T-cell (primary cell): ENCODE measurements around the gene TMEM170A. TPM values are rescaled to one million over a fixed set of nuclear protein-coding genes. Genes with fewer than 3 reads are reported as not detected.
A peak's percentile ranks its signal among the peaks of the same experiment; 100 is the strongest.
"Not testable (repeated sequence)": the region's sequence is repeated elsewhere in the genome, so short reads cannot be mapped to it uniquely, and the experiment has no call there.

Source experiments
- ATAC-seq, 4 experiments: fragments of 200-7000 bp in 3 of 4; fragments of 150-1000 bp in 1 of 4; cut with Tn5 transposase; replicated peaks in 1 of 4; 1 replicate in 3 of 4; 2 replicates in 1 of 4; pipeline ENCODE4 v1.10.0; 2021; ENCODE audit warnings: moderate library complexity in 3 of 4, mild to moderate bottlenecking in 2 of 4, moderate number of reproducible peaks in 1 of 4
- CTCF ChIA-PET, 2 donors: fragments of 300-600 bp; sonication (Branson Sonifier 250); formaldehyde crosslinking; loops; one replicate each; lab custom pipeline; 2022; ENCODE audit warnings: antibody characterized with exemption in 2 of 2; lab: Charles Lee
- POLR2A ChIA-PET, 2 donors: fragments of 300-600 bp; sonication (Branson Sonifier 250); formaldehyde crosslinking; loops; one replicate each; lab custom pipeline; 2022; ENCODE audit warnings: antibody characterized with exemption in 2 of 2; lab: Charles Lee
- DNase-seq, 35 experiments: peaks; one replicate each; pipeline versions ENCODE4 v3.0.0 to v3.0.0-alpha.2; 2013 to 2023
- H3K27ac ChIP-seq: one replicate; pipeline ENCODE4 v1.5.1; 2013; ENCODE audit warnings: low read length
- H3K27me3 ChIP-seq, 2 experiments: replicated peaks in 1 of 2; 1 replicate in 1 of 2; 2 replicates in 1 of 2; pipeline versions ENCODE4 v1.6.1 to v1.7.0; 2013; ENCODE audit warnings: low read length in 1 of 2, mixed read lengths in 1 of 2; ENCODE audit not compliant: control insufficient read depth in 2 of 2, insufficient read depth in 2 of 2; ENCODE audit errors: extremely low read depth in 1 of 2
- H3K36me3 ChIP-seq, 2 donors: 1 replicate in 1 of 2; 2 replicates in 1 of 2; pipeline versions ENCODE4 v1.6.1 to v1.7.0; 2013; ENCODE audit warnings: low read length in 1 of 2; ENCODE audit not compliant: control insufficient read depth in 2 of 2, insufficient read depth in 1 of 2; ENCODE audit errors: extremely low read depth in 1 of 2
- H3K4me1 ChIP-seq, 2 experiments: 1 replicate in 1 of 2; 2 replicates in 1 of 2; pipeline versions ENCODE4 v1.6.1 to v1.7.0; 2013; ENCODE audit warnings: low read length in 2 of 2, mixed read lengths in 1 of 2; ENCODE audit not compliant: insufficient read depth in 2 of 2, control insufficient read depth in 1 of 2; ENCODE audit errors: extremely low read depth in 1 of 2
- H3K4me3 ChIP-seq, 2 donors: 1 replicate in 1 of 2; 2 replicates in 1 of 2; pipeline versions ENCODE4 v1.5.1 to v1.7.0; 2013; ENCODE audit warnings: mild to moderate bottlenecking in 2 of 2, low read length in 1 of 2, moderate library complexity in 1 of 2; ENCODE audit not compliant: control insufficient read depth in 1 of 2; ENCODE audit errors: extremely low read depth in 1 of 2
- H3K9me3 ChIP-seq: 2 replicates; pipeline ENCODE4 v1.7.0; 2013
- H3K27ac Mint-ChIP-seq, 2 donors: one replicate each; pipeline ENCODE4 v1.8.0; 2020 to 2021; ENCODE audit warnings: mild to moderate bottlenecking in 2 of 2, mixed read lengths in 2 of 2
- H3K27me3 Mint-ChIP-seq, 2 donors: one replicate each; pipeline ENCODE4 v1.8.0; 2021 to 2022; ENCODE audit warnings: mixed read lengths in 2 of 2
- H3K36me3 Mint-ChIP-seq: one replicate; pipeline ENCODE4 v1.8.0; 2021; ENCODE audit warnings: mixed read lengths
- H3K4me1 Mint-ChIP-seq, 3 donors: one replicate each; pipeline ENCODE4 v1.8.0; 2020 to 2022; ENCODE audit warnings: mixed read lengths in 3 of 3, mild to moderate bottlenecking in 1 of 3
- H3K4me3 Mint-ChIP-seq, 3 donors: one replicate each; pipeline ENCODE4 v1.8.0; 2020 to 2022; ENCODE audit warnings: mild to moderate bottlenecking in 3 of 3, mixed read lengths in 3 of 3, moderate library complexity in 3 of 3
- H3K9me3 Mint-ChIP-seq, 3 donors: one replicate each; pipeline ENCODE4 v1.8.0; 2020 to 2022; ENCODE audit warnings: mixed read lengths in 3 of 3
- WGBS: methylation state at CpG from one replicate; pipeline ENCODE4 v1.1.5; 2013; ENCODE audit warnings: missing lambda C conversion rate; ENCODE audit not compliant: insufficient coverage; 5-methylcytosine and 5-hydroxymethylcytosine counted together
- total RNA-seq, 35 experiments: library from RNA in 6 of 35; stranded (reverse) in 6 of 35; fragments of 120-200 nt in 1 of 35; gene quantifications; one replicate each; pipeline versions ENCODE4 v1.2.1 to v1.2.4 and lab custom pipeline; 2013 to 2026

TMEM170A gene
- total RNA-seq, 5 donors from 2014 or later (not counting 1 experiment from before 2014, with no cell fraction given), result 37.7 to 45.8 (median 41.9) TPM

GRCh38 chr16:75458029-75458428 is 6.5 kb downstream of the TMEM170A start:
- WGBS, result no CpG with 5 or more reads among the region's 4 CpGs
- POLR2A ChIA-PET, result interaction anchor here in 1 of 2 donors (0.5 kb wide), 1 partner anchor 17 kb away, joined by 4 read pairs; no protein-coding TSS in a partner anchor
- H3K27me3 ChIP-seq, result no peaks in the 10 kb centered on the region
- Mint-ChIP-seq H3K4me3 (no peak overlapping the region), H3K36me3 (peaks cover 8% of the 10 kb centered on the region), H3K27ac (no peak overlapping the region), H3K4me1 (peaks cover 89 to 91% (median 91%) of the 10 kb centered on the region in 3 donors), H3K27me3 (no peaks in the 10 kb centered on the region), H3K9me3 (no peaks in the 10 kb centered on the region)
- DNase-seq (no peak), ATAC-seq (no peak)
- CTCF ChIA-PET, result interaction anchor here (0.6 to 0.9 kb wide), 4 partner anchors 24 to 121 kb away, joined by 3 to 4 read pairs (median 4); no protein-coding TSS in a partner anchor
- no peaks in the 10 kb centered on the region for H3K9me3 ChIP-seq
- no peak overlapping the region for H3K27ac ChIP-seq
- H3K4me1 ChIP-seq, result peaks cover 7 to 35% of the 10 kb centered on the region in 2 experiments
- no peaks in the 10 kb centered on the region for H3K36me3 ChIP-seq
- H3K4me3 ChIP-seq, result no peak overlapping the region

- Histone ChIP-seq H3K36me3 (no peaks in the 10 kb centered on the region), H3K9me3 (no peaks in the 10 kb centered on the region), H3K27ac (no peak overlapping the region), H3K4me3 (no peak overlapping the region), H3K4me1 (peaks cover 3 to 35% of the 10 kb centered on the region in 2 experiments), H3K27me3 (no peaks in the 10 kb centered on the region)
- 100% methylated on average over 2 of the region's 5 CpGs for WGBS
- H3K27me3 Mint-ChIP-seq, result no peaks in the 10 kb centered on the region
- H3K4me3 Mint-ChIP-seq, result no peak overlapping the region
- ChIA-PET CTCF (interaction anchor here (0.5 to 0.9 kb wide), 5 partner anchors 24 to 121 kb away, joined by 3 to 4 read pairs (median 3); no protein-coding TSS in a partner anchor), POLR2A (interaction anchor here in 1 of 2 donors (0.5 kb wide), 1 partner anchor 11 kb away, joined by 3 read pairs; no protein-coding TSS in a partner anchor)
- ATAC-seq (no peak), DNase-seq (no peak)
- no peak overlapping the region for H3K27ac Mint-ChIP-seq
- peaks cover 89 to 90% (median 89%) of the 10 kb centered on the region in 3 donors for H3K4me1 Mint-ChIP-seq
- no peaks in the 10 kb centered on the region for H3K9me3 Mint-ChIP-seq
- peaks cover 12% of the 10 kb centered on the region for H3K36me3 Mint-ChIP-seq
Measured at GRCh38 chr16:75457485-75458021, 6.9 kb downstream of the TMEM170A start.

- no peak for ATAC-seq
- Mint-ChIP-seq H3K9me3 (no peaks in the 10 kb centered on the region), H3K36me3 (peaks cover 13% of the 10 kb centered on the region), H3K27me3 (no peaks in the 10 kb centered on the region), H3K4me1 (peaks cover 83 to 85% (median 84%) of the 10 kb centered on the region in 3 donors), H3K4me3 (no peak overlapping the region), H3K27ac (peak overlapping the region in 1 of 2 donors; percentile 61)
- POLR2A ChIA-PET, result no interaction called here
- CTCF ChIA-PET, result interaction anchor here (0.5 to 0.9 kb wide), 2 partner anchors 23 to 70 kb away, joined by 3 to 4 read pairs; no protein-coding TSS in a partner anchor
- Histone ChIP-seq H3K4me3 (no peak overlapping the region), H3K36me3 (no peaks in the 10 kb centered on the region), H3K27me3 (no peaks in the 10 kb centered on the region), H3K4me1 (peaks cover 3 to 32% of the 10 kb centered on the region in 2 experiments), H3K27ac (no peak overlapping the region), H3K9me3 (no peaks in the 10 kb centered on the region)
- 100% methylated on average over 1 of the region's 1 CpG for WGBS
- DNase-seq, result no peak
Measured at GRCh38 chr16:75456971-75457370, 7.5 kb downstream of the TMEM170A start.

GRCh38 chr16:75456486-75456885 is 8.0 kb downstream of the TMEM170A start:
- peaks cover 3 to 32% of the 10 kb centered on the region in 2 experiments for H3K4me1 ChIP-seq
- H3K36me3 Mint-ChIP-seq, result peaks cover 16% of the 10 kb centered on the region
- H3K27ac ChIP-seq, H3K4me3 Mint-ChIP-seq, DNase-seq, ATAC-seq, H3K36me3 ChIP-seq, H3K27me3 Mint-ChIP-seq, H3K9me3 Mint-ChIP-seq, POLR2A ChIA-PET, H3K4me3 ChIP-seq, H3K9me3 ChIP-seq, H3K27me3 ChIP-seq: not testable (repeated sequence)
- WGBS, result 96% methylated on average over 4 of the region's 4 CpGs
- H3K27ac Mint-ChIP-seq, result peak overlapping the region in 1 of 2 donors; percentile 61
- peaks cover 80 to 81% (median 80%) of the 10 kb centered on the region in 3 donors for H3K4me1 Mint-ChIP-seq
- CTCF ChIA-PET, result interaction anchor here in 1 of 2 donors (1.3 to 1.4 kb wide), 2 partner anchors 7 to 16 kb away, joined by 3 read pairs; partner anchors contain the start of gene TMEM170A

- Histone ChIP-seq H3K4me1 (peaks cover 0 to 28% of the 10 kb centered on the region in 2 experiments), H3K36me3 (peaks cover 0 to 10% of the 10 kb centered on the region in 2 donors), H3K4me3 (no peak overlapping the region), H3K27me3 (no peaks in the 10 kb centered on the region), H3K27ac (no peak overlapping the region), H3K9me3 (no peaks in the 10 kb centered on the region)
- POLR2A ChIA-PET, result no interaction called here
- 92% methylated on average over 4 of the region's 5 CpGs for WGBS
- Mint-ChIP-seq H3K9me3 (no peaks in the 10 kb centered on the region), H3K4me1 (peaks cover 72 to 75% (median 72%) of the 10 kb centered on the region in 3 donors), H3K27ac (no peak overlapping the region), H3K36me3 (peaks cover 23% of the 10 kb centered on the region), H3K27me3 (no peaks in the 10 kb centered on the region), H3K4me3 (no peak overlapping the region)
- no peak for DNase-seq
- CTCF ChIA-PET, result interaction anchor here in 1 of 2 donors (0.6 to 1.4 kb wide), 4 partner anchors 8 to 96 kb away, joined by 3 read pairs; partner anchors contain the start of gene TMEM170A
- ATAC-seq, result no peak
Measured at GRCh38 chr16:75455677-75456076, 8.8 kb downstream of the TMEM170A start.

- H3K4me1 ChIP-seq, result peaks cover 0 to 15% of the 10 kb centered on the region in 2 experiments
- ChIA-PET CTCF (interaction anchor here (0.5 to 0.8 kb wide), 3 partner anchors 8 to 28 kb away, joined by 3 read pairs; partner anchors contain the start of gene CFDP1 (in 1 of the 2)), POLR2A (no interaction called here)
- Mint-ChIP-seq H3K4me3 (no peak overlapping the region), H3K27me3 (no peaks in the 10 kb centered on the region), H3K27ac (no peak overlapping the region), H3K36me3 (peaks cover 29% of the 10 kb centered on the region), H3K9me3 (no peaks in the 10 kb centered on the region), H3K4me1 (peaks cover 43 to 50% (median 48%) of the 10 kb centered on the region in 3 donors)
- H3K27me3 ChIP-seq, result no peaks in the 10 kb centered on the region
- ATAC-seq (no peak), DNase-seq (no peak)
- no peaks in the 10 kb centered on the region for H3K9me3 ChIP-seq
- 96% methylated on average over 11 of the region's 12 CpGs for WGBS
- no peak overlapping the region for H3K4me3 ChIP-seq
- H3K27ac ChIP-seq, result no peak overlapping the region
- H3K36me3 ChIP-seq, result peaks cover 0 to 30% of the 10 kb centered on the region in 2 donors
Measured at GRCh38 chr16:75452464-75453190, 11.9 kb downstream of the TMEM170A start.
